Measurements from ENCODE around the gene KLHL30.
"Not testable (repeated sequence)": the region's sequence is repeated elsewhere in the genome, so short reads cannot be mapped to it uniquely, and the experiment has no call there.

Gene KLHL30

DNA sequence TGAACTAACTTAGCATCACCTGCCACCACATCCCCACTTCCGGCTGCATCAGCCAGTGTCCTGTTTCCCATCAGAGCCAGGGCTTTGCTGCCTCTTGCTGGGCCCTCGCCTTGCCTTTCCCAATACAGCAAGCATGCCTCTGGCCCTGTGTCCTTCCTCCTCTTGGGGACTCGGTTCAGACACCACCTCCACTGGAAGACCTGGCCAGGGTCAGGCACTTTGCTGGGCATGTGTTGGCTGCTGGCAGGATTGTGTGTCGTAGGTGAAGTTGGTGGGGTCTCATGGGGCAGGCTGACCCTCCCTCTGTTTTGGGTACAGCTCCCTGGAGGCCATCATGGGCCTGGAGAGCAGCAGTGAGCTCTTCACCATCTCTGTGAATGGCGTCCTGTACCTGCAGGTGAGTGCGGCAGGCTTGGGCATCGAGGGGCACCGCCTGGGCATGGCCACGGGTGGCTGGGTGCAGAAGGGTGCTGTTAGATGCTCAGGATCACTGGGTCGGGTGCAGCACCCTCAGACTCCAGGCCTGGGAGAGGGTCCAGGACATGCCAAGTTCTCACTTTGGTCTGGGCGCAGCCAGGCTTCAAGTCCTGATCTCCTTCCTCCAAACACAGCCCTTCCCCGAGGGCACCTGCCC is 26.9 kb downstream of the KLHL30 start:
- no peak for DNase-seq

DNA sequence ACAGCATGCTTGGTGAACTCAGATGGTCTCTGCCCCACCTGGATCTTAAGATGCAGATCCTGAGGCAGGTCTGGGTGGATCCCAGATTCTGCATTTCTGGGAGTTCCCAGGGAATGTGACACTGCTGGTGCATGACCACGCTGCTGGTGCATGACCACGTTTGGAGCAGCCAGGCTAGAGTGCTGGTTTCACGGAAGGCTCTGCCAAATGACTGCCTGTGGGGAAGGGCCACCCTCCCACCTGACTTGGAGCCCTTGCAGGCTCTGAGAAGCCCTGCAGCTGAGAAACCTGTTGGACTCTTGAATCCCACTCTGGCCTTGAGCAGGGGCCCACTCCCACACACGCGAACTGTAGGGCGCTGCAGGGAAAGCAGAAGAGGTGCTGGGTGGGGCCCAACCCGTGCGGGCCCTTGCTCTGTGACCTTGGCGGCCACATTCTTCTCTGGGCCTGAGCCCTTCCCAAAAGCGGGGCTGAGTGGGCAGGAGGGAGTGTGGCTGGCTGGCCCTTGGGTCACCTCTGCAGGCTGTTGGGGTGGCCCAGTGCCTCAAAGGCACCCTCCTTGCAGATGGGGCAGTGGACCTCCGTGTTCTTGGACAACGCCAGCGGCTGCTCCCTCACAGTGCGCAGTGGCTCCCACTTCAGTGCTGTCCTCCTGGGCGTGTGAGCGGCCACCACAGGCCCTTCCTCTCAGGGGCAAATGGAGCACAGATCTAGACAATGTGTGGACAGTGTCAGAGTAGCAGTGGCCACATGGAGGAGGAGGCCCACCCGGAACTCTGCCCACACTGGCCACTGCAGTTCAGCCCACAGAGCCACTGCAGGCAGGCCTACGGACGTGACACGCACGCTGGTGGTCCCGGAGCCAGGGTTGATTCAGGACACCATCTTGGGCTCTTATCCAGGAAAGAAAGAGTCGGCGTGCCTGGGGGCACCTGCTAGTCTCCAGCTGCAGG is 28.2 kb downstream of the KLHL30 start:
- no peak for DNase-seq

DNA sequence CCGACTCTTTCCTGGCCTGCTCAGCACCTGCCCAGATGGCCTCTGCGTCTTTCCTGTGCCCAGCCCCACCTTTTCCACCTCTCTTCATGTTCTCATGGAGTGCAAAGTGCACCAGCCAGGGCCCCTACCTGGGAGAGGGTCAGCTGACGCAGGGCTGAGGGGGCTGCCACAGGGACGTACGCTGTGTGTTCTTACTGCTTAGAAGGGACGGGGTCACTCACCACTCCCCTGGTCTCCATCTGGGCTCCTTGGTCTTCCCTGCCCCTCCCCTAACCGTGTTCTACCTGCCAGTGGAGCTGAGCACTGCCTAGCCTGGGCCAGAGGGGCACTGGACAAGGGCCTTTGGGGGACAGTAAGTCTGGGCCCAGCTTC is 28.9 kb downstream of the KLHL30 start:
- DNase-seq = no peak

DNA sequence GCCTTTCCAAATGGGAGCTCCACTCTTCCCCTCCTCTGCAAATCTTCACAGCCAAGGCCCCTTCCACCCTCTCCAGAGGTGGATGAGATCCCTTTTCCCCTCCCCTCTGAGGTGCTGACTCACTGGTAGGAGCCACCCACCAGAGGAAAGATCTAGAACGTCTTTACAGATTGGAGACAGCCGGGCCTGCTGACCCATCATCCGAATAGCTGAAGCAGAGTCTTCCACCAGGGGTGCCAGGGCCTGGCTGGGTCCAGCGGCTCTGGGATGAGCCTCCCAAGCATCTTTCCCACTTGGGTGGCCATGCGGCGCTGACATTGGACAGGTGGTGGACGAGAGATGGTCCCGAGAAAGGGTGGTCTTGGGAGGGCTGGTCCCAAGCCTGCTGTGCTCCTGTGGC is 29.3 kb downstream of the KLHL30 start:
- DNase-seq = no peak

DNA sequence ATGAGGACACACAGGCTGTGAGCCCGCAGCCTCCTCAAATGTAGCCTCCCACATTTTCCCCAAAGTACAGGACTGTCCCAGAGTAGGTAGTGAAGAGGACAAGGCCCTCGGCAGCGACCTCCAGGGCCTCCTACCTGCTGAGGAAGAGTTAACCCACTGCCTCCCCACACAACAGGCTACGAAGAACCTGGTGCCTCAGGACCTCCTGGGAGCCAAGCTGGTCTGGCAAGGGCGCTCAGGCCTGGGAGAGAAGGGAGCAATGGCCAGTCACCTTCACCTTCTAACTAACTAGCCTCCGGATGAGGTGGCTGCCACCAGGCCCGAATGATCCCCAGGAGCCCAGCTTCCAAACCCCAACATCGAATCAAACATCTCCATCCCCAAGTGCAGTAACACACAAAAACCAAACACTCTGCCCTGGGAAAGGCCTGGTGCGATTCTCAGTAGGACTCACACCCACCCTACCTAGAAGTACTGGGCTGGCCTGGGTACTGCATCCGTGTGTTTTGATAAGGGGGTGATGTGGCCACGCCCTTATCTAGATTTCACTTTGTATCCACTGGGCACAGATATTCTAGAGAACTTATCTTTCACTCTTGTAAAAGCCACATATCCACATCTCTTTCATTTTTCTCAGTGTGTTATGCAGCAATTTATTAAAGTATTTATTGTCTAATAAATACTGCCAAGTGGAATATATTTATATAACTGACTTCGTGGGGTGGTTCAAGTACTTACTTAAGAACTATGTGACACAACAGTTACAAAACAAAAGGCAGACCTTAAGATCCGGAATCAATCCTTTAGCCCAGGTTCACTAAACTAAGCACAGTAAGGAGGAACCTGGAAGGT is 30.0 kb downstream of the KLHL30 start:
- DNase-seq = no peak

DNA sequence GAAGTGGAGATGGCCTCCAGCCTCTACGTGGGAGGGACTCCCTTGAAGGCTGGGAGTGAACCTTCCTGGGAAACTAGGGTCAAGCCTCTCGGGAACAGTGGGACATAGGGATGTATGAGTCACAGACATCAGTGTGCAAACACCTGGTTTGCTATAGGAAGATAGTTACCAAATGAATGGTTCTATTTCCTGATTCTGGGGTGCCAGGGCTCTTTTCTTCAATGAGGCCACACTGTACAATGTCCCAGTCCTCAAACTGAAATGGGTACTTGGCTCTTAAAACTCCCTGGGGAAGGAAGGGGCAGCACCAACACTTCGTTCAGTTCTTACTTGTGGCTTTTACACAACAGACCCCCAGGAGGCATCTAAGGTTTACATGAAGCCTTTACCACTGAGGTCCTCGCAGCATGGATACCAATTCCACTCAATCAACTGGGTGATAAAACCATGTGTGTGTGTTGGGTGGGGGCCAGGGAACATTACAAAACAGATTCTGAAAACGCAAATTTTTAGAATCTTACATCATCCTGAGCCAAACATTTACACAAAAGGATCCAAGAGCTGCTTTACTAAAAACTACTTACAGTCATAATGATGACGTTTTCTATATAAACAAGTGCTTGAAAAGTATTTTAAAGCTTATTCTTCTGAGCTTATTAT is 30.7 kb downstream of the KLHL30 start:
- DNase-seq = no peak

DNA sequence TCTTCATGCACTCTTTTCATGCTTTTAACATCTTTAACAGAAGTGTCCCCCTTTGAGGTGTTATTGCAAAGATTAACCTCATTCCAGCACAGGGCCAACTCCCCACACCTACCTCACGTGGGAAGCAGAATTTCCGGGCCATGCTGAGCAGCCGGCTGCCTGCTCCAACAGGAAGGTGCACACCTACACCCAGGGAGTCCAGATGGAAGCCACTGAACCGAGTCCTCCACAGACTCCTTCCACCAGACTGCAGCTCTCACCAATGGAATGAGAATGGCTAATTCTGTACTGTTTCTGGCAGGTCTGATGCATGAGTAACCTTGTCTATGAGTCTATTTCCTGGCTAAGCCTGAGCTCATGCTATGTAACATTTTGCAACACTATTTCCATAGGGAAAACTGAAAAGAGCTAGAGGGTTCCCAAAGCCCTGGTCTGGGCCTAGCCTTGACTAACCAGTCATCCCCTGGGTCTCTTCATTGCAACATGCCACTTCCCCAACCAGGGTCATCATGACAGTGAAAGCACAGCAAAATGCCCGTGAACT is 31.3 kb downstream of the KLHL30 start:
- no peak for DNase-seq

DNA sequence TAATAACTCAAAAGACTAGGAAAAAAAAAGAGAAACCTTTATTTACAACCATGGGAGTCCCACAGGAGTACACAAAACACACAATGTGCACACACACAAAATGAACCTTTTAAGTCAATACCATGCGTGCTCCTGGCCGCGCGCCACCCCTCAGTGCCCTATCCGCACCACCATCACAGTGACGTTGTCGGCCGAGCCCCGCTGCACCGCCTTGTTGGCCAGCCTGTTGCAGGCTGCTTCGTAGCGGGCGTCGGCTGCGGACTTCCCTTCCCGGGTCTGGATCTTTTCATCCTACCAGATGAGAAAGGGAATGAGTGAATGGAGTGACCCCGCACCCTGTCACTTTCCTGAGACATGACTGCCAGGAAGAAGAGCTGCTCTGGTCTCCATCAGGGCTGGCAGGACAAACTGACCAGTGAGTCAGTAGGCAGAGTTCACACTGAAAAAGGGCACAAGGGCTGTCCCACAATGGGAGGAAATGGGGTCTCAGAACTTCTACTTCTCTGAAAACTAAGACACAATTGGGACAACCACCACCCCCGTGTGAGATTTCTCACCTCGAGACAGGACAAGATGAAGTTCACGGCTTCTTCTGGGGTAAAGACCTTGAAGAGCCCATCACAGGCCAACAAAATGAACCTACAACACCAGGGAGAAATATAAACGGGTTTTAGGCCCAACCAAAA is 32.1 kb downstream of the KLHL30 start:
- no peak for DNase-seq

DNA sequence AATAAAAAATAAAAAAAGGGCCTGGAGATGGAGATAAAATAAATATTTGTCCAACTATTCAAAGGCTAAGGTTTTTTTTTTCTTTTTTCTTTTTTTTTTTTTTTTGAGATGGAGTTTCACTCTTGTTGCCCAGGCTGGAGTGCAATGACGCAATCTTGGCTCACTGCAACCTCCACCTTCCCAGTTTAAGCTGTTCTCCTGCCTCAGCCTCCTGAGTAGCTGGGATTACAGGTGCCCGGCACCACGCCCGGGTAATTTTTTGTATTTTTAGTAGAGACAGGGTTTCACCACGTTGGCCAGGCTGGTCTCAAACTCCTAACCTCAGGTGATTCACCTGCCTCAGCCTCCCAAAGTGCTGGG is 32.6 kb downstream of the KLHL30 start:
- not testable (repeated sequence) for DNase-seq

DNA sequence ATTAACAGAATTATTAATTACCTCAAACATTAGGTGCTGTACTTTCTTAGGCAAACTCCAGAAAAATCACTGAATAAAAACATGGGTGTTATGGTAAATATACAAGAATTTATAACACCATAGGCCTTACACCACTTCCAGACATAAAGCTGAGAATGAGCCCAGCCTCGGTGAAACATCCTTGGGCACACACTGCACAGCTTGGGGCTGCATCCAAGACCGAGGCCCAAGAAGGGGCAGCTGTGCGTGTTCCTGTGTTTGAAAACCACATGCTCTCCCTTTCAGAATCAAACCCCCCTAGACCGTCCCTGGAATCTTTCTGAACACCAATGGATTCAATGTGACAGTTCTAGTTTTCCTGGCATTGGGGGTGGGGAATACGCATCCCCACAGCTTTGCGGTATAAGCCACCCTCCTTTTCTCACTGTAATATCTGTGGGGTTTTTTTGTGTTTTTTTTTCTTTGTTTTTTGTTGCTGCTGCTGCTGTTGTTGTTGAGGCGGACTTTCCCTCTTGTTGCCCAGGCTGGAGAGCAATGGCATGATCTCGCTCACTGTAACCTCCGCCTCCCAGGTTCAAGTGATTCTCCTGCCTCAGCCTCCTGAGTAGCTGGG is 33.2 kb downstream of the KLHL30 start:
- no peak for DNase-seq

DNA sequence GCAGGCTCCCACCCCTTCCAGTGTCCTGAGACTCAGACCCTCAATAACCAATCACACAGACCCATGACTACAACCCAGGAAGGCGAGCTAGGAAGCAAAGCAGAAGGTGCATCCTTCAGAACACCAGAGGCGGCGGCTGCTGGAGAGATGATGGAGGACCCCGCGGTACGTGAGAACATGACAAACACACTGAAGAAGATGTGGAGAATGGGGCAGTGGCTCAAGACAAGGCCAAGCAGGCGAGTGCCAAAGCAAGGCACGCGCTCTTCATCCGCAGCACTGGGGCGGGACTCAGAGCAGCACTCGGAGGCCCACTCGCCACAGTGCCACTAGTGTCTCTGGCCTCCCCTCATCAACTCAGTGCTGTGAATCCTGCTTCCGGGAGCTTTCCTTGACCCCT is 34.0 kb downstream of the KLHL30 start:
- DNase-seq = no peak

DNA sequence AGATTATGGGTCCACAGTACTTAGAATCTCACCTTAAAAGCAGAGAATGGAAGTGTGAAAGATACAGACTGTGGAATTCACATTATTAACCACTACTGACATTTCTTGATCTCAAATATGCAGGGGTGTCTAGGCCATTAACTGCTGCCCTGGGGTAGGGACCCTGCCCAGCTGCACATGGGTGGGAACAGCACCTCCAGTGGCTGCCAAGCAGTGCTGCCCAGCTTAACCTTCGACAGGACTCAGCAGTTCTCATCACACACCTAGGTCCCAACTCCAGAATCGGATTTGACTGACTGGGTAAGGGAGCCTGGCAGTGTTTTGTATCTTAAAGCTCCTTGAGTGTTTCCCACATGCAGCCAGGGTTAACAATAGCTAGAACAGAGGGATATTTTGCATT is 35.2 kb downstream of the KLHL30 start:
- no peak for DNase-seq

DNA sequence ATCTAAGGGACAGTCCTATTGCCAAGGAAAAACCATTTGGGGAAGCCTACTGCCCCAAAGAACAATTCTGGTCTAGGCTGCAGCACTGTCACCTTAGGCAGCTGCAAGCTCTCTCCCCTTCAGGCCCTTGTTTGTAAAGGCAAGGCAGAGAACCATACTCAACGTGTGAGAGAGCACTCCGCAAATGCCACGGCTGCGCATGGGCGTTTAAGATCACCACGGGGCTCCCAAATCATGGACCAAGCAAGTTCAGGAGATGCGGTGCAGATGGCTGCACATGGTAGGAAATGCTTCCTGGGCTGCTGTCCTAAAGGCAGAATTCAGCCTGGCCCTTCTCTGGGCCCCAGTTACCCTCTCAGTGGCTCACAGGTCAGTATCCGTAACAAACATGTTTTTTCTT is 35.8 kb downstream of the KLHL30 start:
- DNase-seq = no peak

DNA sequence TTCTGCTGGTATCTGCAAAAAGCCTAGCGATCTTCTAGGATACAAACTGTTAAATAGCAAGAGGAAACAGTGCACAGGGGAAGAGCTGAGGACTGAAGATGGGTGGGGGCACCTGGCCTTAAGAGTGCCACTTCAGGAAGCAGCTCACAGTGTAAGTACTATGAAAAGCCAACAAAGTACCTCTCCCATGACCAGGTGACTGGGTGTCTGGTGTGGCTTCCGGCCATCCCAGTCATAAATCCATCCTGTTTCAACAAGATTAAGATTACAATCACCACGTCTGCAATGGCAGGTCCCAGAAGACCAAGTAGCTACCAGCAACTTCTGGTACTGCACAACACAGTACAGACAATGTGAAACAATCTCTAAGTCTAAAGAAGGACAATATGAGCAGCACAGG is 36.2 kb downstream of the KLHL30 start:
- no peak for DNase-seq

DNA sequence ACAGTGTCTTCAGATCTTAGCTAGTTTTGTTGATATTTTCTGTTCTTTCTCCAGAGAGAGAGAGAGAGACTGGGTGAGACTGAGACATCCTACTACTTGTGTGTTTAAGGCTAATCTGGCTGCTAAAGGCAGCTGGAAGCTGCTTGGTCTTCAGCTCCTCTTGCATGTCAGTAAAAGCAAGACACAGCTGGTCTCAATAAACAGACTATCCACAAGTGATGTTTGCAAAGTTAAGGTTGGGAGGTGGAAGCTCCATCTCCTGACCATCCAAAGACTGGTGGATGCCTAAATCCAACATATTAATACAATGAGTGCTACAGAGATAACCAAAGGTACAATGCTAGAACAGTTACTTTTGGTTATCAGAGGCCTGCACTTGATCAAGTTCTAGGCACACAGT is 38.1 kb downstream of the KLHL30 start:
- no peak for DNase-seq

DNA sequence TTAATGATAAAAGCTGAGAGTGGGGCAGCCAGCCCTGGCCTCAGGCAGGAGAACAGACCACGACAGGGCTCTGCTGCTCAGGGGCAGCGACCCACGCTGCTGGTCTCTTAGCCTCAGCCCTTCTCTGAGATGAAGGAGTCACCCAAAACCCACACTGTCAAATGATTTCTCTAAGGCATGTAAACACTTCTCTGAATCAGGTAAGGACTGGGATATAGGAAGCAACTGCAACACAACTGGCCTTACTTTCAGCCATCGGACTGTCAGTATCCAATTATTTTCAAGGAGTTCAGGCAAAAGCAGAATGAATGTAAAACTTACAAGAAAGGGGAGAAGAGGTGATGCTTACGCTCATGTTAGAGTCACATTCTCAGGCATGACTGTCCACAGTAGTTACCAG is 42.1 kb downstream of the KLHL30 start:
- DNase-seq = no peak

DNA sequence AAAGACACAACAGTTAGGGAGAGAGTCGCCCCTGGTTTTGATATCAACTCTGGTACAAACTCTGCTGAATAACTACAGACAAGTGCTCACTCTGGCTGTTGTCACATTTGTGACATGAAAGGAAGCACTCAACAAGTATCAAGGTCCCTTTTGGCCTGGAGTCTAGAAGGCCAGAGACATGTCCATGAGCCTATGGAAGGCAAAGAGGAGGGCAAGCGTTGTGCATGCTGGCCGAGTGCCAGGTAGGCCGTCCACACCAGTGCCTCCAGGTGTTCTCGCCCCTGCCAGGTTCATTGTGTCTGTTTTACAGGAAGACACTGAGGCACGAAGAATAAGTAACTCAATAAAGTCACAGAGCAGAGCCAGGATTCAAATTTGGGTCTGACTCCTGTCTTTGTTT is 43.9 kb downstream of the KLHL30 start:
- no peak for DNase-seq

DNA sequence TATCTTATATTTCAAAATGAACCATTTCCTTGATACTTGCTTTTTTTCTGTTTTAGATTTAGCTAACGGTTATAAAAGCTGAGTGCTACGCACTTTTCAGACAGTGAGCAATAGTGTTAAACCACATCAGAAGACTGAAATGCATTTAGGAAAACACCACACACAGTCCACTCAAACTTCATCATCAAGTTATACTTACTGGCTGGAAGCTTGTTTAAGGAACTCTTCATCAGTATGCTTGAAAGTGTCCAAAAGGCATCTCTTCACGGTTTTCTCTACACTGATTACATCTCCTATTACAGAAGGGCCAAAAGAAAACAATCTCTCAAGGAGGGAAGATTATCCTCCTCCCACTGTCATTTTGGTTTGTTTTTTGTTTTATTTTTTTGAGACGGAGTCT is 45.4 kb downstream of the KLHL30 start:
- no peak for DNase-seq

DNA sequence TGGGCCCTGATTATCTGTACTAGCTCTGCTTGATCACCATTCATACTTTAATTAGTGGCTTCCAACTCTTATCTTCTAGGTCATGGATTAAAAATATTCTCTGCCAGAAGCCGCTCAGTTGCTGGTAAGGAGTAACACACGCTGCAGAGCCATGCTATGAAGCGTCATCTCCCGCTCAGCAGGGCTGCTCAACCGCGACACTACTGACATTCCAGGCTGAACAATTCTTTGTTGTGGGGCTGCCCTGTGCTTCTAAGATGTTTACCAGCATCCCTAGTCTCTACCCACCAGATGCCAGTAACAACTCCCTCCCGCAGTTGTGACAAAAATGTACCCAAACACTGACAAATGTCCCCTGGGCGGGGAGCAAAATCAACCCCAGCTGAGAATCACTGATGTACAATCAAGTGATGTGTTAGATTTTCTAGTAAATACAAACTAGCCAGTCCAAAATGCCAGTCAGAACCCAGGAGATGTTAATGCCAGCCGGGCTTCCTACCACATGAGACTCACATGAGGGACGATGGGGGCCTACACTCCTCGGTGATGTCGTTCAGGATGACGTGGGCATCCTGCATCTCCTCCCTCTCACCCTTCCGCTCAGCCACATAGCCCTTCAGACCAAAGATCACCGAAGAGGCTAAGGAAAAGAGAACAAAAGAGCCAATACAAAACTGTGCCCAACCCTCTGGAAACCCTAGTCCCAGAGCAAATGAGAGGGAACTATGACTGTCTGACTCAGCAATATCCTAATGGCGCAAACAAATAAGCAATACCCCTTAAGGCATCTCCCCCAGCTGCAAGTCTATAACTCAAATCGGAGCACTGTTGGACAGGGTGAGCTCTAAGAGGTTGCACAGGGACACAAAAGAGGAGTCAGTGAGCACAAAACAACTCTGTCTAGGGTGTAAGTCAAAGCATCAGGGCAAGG is 49.4 kb downstream of the KLHL30 start:
- DNase-seq = no peak

DNA sequence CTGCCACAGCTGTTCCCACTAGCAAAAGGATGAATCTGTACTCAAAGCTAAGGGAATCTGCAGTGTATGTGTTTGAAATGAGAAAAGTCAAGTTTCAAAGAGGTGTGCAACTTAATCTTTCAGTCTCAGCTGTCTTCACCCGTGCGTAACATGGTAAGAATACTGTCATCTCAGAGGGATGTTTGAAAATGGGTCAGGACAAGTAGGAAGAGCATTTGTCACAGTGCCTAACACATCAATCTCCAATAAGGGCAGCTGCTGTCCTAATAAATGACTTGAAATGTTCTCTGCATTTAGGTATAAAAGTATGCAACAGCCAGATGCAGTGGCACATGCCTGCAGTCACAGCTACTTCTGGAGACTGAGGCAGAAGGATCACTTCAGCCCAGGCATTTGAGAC is 52.0 kb downstream of the KLHL30 start:
- DNase-seq = no peak
